GM23248 (cell line): ENCODE measurements around the gene PDE3A.

Source experiments
- EZH2 ChIP-seq: fragments of 200-600 bp; sonication (generic); IDR thresholded peaks from 2 replicates; pipeline ENCODE4 v1.6.1; 2018; ENCODE audit warnings: antibody characterized with exemption, mild to moderate bottlenecking; ENCODE audit not compliant: insufficient read depth, poor library complexity, severe bottlenecking
- EZH2phosphoT487 ChIP-seq: fragments of 200-600 bp; sonication (generic); IDR thresholded peaks from 2 replicates; pipeline ENCODE4 v1.6.1; 2018; ENCODE audit warnings: antibody characterized with exemption, moderate library complexity, mild to moderate bottlenecking, low read depth; ENCODE audit not compliant: insufficient read depth

DNA sequence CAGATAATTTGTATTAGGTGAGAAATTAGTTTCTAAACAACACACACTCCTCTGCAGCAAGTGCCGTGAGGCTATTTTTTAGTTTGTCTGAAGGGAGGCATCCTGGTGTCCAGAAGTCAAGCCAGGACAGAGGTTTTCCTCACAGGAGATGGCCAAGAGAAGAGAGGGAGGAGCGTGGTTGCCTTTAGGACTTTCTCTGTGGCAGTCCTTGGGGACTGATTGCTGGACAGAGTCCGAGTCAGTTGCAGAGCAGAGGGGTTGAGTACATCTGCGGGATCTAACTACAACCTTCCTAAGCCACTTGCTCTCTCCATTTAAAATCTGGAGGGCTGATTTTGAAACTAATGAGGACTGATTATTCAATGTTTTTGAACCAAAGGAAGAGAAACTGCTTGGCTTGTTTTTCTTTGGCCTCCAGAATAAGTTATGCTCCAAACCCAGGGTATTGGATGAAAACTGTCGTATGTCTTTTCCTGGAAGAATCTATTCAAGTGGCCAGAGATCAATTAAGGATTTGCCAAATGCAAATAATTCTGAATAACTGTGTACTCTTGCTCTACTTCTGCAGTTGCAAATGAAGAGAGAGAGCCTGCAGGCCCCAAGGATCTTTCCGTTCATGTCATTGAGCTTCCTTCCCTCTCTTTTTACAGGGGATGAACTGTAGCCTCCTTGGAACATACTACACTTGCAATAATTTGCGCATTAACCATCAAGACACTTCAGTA is 328.0 kb downstream of the PDE3A start:
- TF ChIP-seq EZH2 (no peak), EZH2phosphoT487 (no peak)
